Endothelial cell of umbilical vein (primary cell): ENCODE data around the gene C1QTNF5. TPM values are rescaled to one million over a fixed set of nuclear protein-coding genes. Genes with fewer than 3 reads are reported as not detected.

ENCODE experiments used
- Bru-seq: library from RNA; stranded (reverse); fragments of 400-500 nt; gene quantifications from one replicate; lab custom pipeline; 2021; lab: Mats Ljungman, UMichigan
- BruChase-seq, 2 experiments: library from RNA; stranded (reverse); fragments of 400-500 nt; gene quantifications; one replicate each; lab custom pipeline; 2021; lab: Mats Ljungman, UMichigan
- BruUV-seq: library from RNA; stranded (reverse); fragments of 400-500 nt; replicated peaks from 2 replicates; lab custom pipeline; 2021; lab: Mats Ljungman, UMichigan
- CTCF ChIA-PET: fragments of 300-600, 350-600 bp; sonication (Branson Sonifier 250); formaldehyde crosslinking; loops from one replicate; lab custom pipeline; 2021; ENCODE audit warnings: antibody characterized with exemption, inconsistent platforms; lab: Charles Lee
- POLR2A ChIA-PET: fragments of 300-600, 350-600 bp; sonication (Branson Sonifier 250); formaldehyde crosslinking; loops from one replicate; lab custom pipeline; 2021; ENCODE audit warnings: antibody characterized with exemption, inconsistent platforms; lab: Charles Lee
- DNase-seq: peaks from one replicate; pipeline ENCODE4 v3.0.0-alpha.2; 2011; ENCODE audit warnings: low read depth, low spot score
- FAIRE-seq: peaks from 2 replicates; lab custom pipeline; 2011; peaks lifted over from hg19 to GRCh38; lab: Jason Lieb, UNC
- H2AFZ ChIP-seq: 2 replicates; pipeline ENCODE4 v1.6.0; 2012; ENCODE audit warnings: low read depth, low read length, control low read depth, inconsistent platforms
- H3K27ac ChIP-seq: 2 replicates; pipeline ENCODE4 v1.5.1; 2011; ENCODE audit warnings: low read depth, mild to moderate bottlenecking, control low read depth, low read length, moderate library complexity; ENCODE audit not compliant: insufficient read depth
- H3K27me3 ChIP-seq, 2 experiments: 2 replicates each; pipeline versions ENCODE4 v1.6.0 to v1.6.1; 2011; ENCODE audit warnings: low read length in 2 of 2, mixed read lengths in 1 of 2; ENCODE audit not compliant: control insufficient read depth in 2 of 2, insufficient read depth in 2 of 2
- H3K36me3 ChIP-seq, 2 experiments: 2 replicates in 1 of 2; 3 replicates in 1 of 2; pipeline ENCODE4 v1.5.1; 2011; ENCODE audit warnings: low read length in 2 of 2, mild to moderate bottlenecking in 1 of 2, moderate library complexity in 1 of 2; ENCODE audit not compliant: control insufficient read depth in 2 of 2, insufficient read depth in 2 of 2; ENCODE audit errors: extremely low read depth in 1 of 2
- H3K4me1 ChIP-seq: 3 replicates; pipeline ENCODE4 v1.5.1; 2011; ENCODE audit warnings: mild to moderate bottlenecking, low read length; ENCODE audit not compliant: control insufficient read depth, insufficient read depth; ENCODE audit errors: extremely low read depth
- H3K4me2 ChIP-seq: 2 replicates; pipeline ENCODE4 v1.6.1; 2011; ENCODE audit warnings: low read length, control low read depth, mixed read lengths; ENCODE audit not compliant: insufficient read depth
- H3K4me3 ChIP-seq, 3 experiments: fragments of 200-600 bp in 1 of 3; sonication (generic), shearing (Covaris generic) in 1 of 3; replicated peaks in 1 of 3; 2 replicates each; pipeline ENCODE4 v1.5.1; 2011 to 2016; ENCODE audit warnings: control low read depth in 3 of 3, low read length in 3 of 3, mild to moderate bottlenecking in 2 of 3, inconsistent platforms in 1 of 3, low read depth in 1 of 3, moderate library complexity in 1 of 3; ENCODE audit not compliant: insufficient read depth in 1 of 3
- H3K79me2 ChIP-seq: 2 replicates; pipeline ENCODE4 v1.6.0; 2012; ENCODE audit warnings: low read length, inconsistent platforms; ENCODE audit not compliant: control insufficient read depth, insufficient read depth
- H3K9ac ChIP-seq: replicated peaks from 2 replicates; pipeline ENCODE3; 2011; ENCODE audit warnings: low read length, control low read depth; ENCODE audit not compliant: insufficient read depth; ENCODE audit errors: extremely low read depth
- H3K9me1 ChIP-seq: replicated peaks from 3 replicates; pipeline ENCODE4 v1.6.0; 2011; ENCODE audit warnings: mild to moderate bottlenecking, low read length; ENCODE audit not compliant: control insufficient read depth, insufficient read depth; ENCODE audit errors: extremely low read depth
- H3K9me3 ChIP-seq: replicated peaks from 2 replicates; pipeline ENCODE4 v1.5.1; 2012; ENCODE audit warnings: low read length, inconsistent platforms; ENCODE audit not compliant: control insufficient read depth, insufficient read depth
- H4K20me1 ChIP-seq: replicated peaks from 2 replicates; pipeline ENCODE3; 2011; ENCODE audit warnings: mild to moderate bottlenecking, low read length; ENCODE audit not compliant: control insufficient read depth, insufficient read depth; ENCODE audit errors: extremely low read depth
- MAX ChIP-seq: IDR thresholded peaks from 2 replicates; pipeline ENCODE4 v1.6.1; 2011; ENCODE audit not compliant: insufficient read depth, insufficient read length
- POLR2AphosphoS5 ChIP-seq: IDR thresholded peaks from 2 replicates; pipeline ENCODE4 v1.6.1; 2012; ENCODE audit warnings: low read depth, mild to moderate bottlenecking, control low read depth, low read length, moderate library complexity; ENCODE audit not compliant: insufficient read depth
- dilution Hi-C: fragments of 300-500 bp; cut with MboI; formaldehyde crosslinking; loops from one replicate; pipeline ENCODE4 v1.15.0; 2019; ENCODE audit warnings: low sequenced_read_pairs; ENCODE audit not compliant: extremely low pct_ligation_motif_present
- intact Hi-C: fragments of 100-400 bp; cut with micrococcal nuclease; formaldehyde crosslinking; loops from one replicate; pipeline ENCODE4 v1.10.0; 2022
- long read RNA-seq: library from polyadenylated mRNA; stranded (forward); transcript quantifications from one replicate; pipeline ENCODE4 v2.0.0, GENCODE V29; 2021
- polyA minus RNA-seq, 3 experiments: library from RNA; depleted of rRNA, polyadenylated mRNA; stranded (reverse); fragments of >200 nt; gene quantifications; 1 replicate in 1 of 3; 2 replicates in 2 of 3; pipeline ENCODE4 v1.2.3, GENCODE V29; 2011
- polyA plus RNA-seq, 4 experiments: library from polyadenylated mRNA; depleted of rRNA in 3 of 4; stranded (reverse) in 3 of 4; unstranded in 1 of 4; fragments of >200 nt; gene quantifications; 2 replicates each; pipeline versions ENCODE4 v1.2.1 to v1.2.3, GENCODE V29; 2011 to 2012; ENCODE audit warnings: missing spikeins in 1 of 4
- total RNA-seq: library from RNA; stranded (reverse); gene quantifications from 2 replicates; pipeline ENCODE4 v1.2.3, GENCODE V29; 2021

Gene C1QTNF5
- total RNA-seq, result 126 and 130 TPM in 2 replicates
- 201 and 228 TPM in 2 replicates for polyA plus RNA-seq
- 125 and 160 TPM in 2 replicates for polyA plus RNA-seq (2011; cell fraction: cytosol; rRNA removed)
- 72.0 and 76.7 TPM in 2 replicates for polyA plus RNA-seq (2011; cell fraction: nucleus; rRNA removed)
- polyA plus RNA-seq (2012), result 98.8 and 155 TPM in 2 replicates
- polyA minus RNA-seq, result 59.9 and 63.7 TPM in 2 replicates
- not detected for polyA minus RNA-seq (2011; cell fraction: cytosol; rRNA and poly(A)+ RNA removed)
- polyA minus RNA-seq (2011; cell fraction: nucleus; rRNA and poly(A)+ RNA removed), result 11.6 and 24.3 TPM in 2 replicates
- Bru-seq, nascent RNA, result percentile 52 among the genes with signal in this experiment
- percentile 66 among the genes with signal in this experiment for BruChase-seq, experiment 1, labeled RNA remaining after a 6-hour chase
- BruChase-seq, experiment 2, labeled RNA remaining after a 2-hour chase, result percentile 46 among the genes with signal in this experiment
- long read RNA-seq, transcript C1QTNF5-203 (2 exons, 1,046 nt), result minor isoform, 111 of 708 reads
- long read RNA-seq, transcript C1QTNF5-202 (3 exons, 1,356 nt), result major isoform, 506 of 708 reads
- long read RNA-seq, partial matches to known transcripts, result 14 of 708 reads
- long read RNA-seq, other reads (novel, unspliced or antisense), result 69 of 708 reads

DNA sequence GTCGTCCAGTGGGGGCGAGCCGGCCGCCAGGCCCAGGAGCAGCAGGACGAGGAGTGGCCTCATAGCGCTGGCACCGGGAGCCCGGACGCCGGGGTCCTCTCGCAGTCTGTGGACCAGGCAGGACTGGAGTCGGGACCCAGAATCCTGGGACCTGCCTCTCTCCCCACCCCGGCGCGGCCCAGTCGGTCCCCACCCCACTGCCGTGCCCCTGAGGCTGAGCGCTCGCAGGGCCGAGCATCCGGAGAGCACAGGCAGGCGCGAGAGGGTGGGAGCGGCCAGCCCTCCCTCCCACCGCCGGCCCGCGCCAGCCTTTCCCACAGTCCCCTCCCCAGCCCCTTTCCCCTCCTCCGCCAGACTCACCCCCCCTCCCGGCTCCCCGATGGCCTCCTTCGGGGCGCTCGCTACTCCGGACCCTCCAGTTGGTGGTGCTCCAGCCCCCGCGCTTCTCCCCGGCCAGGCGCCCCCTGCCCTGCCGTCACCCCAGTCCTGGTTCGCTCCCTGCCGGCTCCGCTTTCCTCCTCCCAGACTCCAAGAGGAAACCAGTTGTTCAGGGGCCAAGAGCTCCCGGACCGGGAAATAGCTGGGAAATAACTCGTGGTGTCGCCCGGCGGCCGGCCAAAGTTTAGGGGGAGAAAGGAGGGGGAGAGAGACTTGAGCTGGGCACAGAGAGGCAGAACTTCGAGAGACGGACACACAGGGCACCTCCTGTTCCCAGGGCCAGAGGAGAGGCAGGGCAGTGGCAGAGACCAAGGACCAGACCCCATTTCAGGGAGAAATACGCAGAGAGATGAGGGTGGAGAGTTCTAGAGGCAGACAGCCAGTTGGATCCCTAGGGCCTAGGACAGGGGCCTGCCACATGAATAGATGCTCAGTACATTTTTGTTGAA lies at the start of gene C1QTNF5:
Gene C1QTNF5, minus strand, starts transcription at position 549 of the 887 bp plus-strand sequence. Its CDS starts 486 bp downstream, at position 63.
- H3K27ac ChIP-seq, result peak within 1 kb of the TSS; percentile 67
- BruUV-seq, result no TSS peak
- dilution Hi-C loops, result no loop called here

More for the DNA sequence above, at the start of gene C1QTNF5:
- H3K4me2 ChIP-seq, result peak within 1 kb of the TSS; percentile 64
- ChIA-PET CTCF (interaction anchor here (0.6 to 6.3 kb wide), 27 partner anchors 8 to 768 kb away, joined by 3 to 301 read pairs (median 6); partner anchors contain the start of genes ABCG4, CBL, CENATAC and DPAGT1), POLR2A (interaction anchor here (0.6 to 1.6 kb wide), 6 partner anchors 15 to 293 kb away, joined by 3 to 12 read pairs (median 6); no protein-coding TSS in a partner anchor)
- H3K4me1 ChIP-seq, result peaks cover 31% of the 10 kb centered on the region
- no peaks in the 10 kb centered on the region for H3K9me1 ChIP-seq
- H3K9ac ChIP-seq, result peak within 1 kb of the TSS; percentile 75
- H3K79me2 ChIP-seq, result peaks cover 13% of the 10 kb centered on the region
- no peaks in the 10 kb centered on the region for H3K9me3 ChIP-seq
- H3K36me3 ChIP-seq, result peaks cover 0 to 2% of the 10 kb centered on the region in 2 experiments
- H3K4me3 ChIP-seq, result peak within 1 kb of the TSS; percentile 41 to 90 (median 65)
- peak; percentile 98 for FAIRE-seq
- peak within 1 kb of the TSS; percentile 14 for H2AFZ ChIP-seq
- no peaks in the 10 kb centered on the region for H3K27me3 ChIP-seq
- no peaks in the 10 kb centered on the region for H4K20me1 ChIP-seq
- TF ChIP-seq MAX, result no peak
- peak; percentile 34 for TF ChIP-seq POLR2AphosphoS5
- DNase-seq, result peak; percentile 95
- intact Hi-C loops, result loop anchor here (1.0 kb wide), 3 partner anchors 16 to 134 kb away; no protein-coding TSS in a partner anchor
